Omental fat pad (tissue), 4 donors: ENCODE results near the gene HS6ST1. TPM values are rescaled to one million over a fixed set of nuclear protein-coding genes. Genes with fewer than 3 reads are reported as not detected.

Experiments
- ATAC-seq: fragments of 150-250 bp; one replicate; pipeline ENCODE4 v1.9.1; 2016; ENCODE audit warnings: mild to moderate bottlenecking, moderate library complexity; ENCODE audit not compliant: low FRiP score
- DNase-seq: peaks from one replicate; pipeline ENCODE4 v3.0.0-alpha.2; 2019; ENCODE audit warnings: low spot score
- CTCF ChIP-seq, 3 donors: fragments of 450-650 bp; IDR thresholded peaks; one replicate each; pipeline ENCODE4 v1.5.1; 2016 to 2017; ENCODE audit warnings: antibody characterized with exemption in 3 of 3, mild to moderate bottlenecking in 3 of 3, moderate library complexity in 2 of 3
- total RNA-seq, 4 donors: library from RNA; depleted of rRNA; stranded (reverse); fragments of >200 nt; gene quantifications; one replicate each; pipeline ENCODE4 v1.1.0, GENCODE V29; 2016

Gene HS6ST1
- total RNA-seq, 4 donors from 2014 or later = 17.8 to 28.9 (median 24.3) TPM

GRCh38 chr2:128362889-128363228, 44.2 kb upstream of the HS6ST1 start:
- no peak for DNase-seq
- no peak for ATAC-seq
- no peak for TF ChIP-seq CTCF (IDR thresholded peaks at IDR 0.05)

DNA sequence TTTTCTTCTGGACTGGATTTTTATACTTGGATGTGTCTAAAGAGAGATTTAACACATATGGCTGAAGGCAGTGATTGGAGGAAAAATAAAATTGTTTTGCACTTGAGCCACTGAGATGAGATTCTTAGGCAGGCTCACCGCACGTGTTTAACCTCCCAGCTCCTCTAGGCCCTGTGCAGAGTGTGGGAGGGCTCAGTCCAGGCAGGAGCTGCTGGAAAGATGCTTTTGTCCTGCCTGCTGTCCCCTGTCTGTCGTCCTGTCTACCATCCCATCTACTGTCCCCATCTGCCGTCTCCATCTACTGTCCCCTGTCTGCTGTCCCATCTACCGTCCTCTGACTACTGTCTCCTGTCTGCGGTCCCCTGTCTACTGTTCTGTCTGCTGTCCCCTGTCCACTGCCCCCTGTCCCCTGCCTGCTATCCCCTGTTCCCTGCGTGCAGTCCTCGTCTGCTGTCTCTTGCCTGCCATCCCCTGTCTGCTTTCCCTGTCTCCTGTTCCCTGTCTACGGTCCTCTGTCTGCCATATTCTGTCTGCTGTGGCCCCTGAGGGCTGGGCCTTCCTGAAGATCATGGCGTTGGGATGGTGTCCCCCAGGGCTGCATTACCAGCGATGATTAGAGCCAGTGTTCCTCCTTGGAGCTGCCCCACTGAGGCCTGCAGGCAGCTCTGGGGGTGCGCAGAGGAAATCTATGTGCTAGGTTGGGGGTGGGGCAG, 43.7 kb upstream of the HS6ST1 start:
- TF ChIP-seq CTCF (IDR thresholded peaks at IDR 0.05) = no peak
- no peak for ATAC-seq
- DNase-seq = no peak

- ATAC-seq = no peak
- TF ChIP-seq CTCF (IDR thresholded peaks at IDR 0.05) = no peak
- no peak for DNase-seq
Observed at GRCh38 chr2:128361376-128362131, 42.9 kb upstream of the HS6ST1 start.

GRCh38 chr2:128360711-128361110, 42.0 kb upstream of the HS6ST1 start:
- no peak for ATAC-seq
- DNase-seq = no peak
- no peak for TF ChIP-seq CTCF (IDR thresholded peaks at IDR 0.05)

DNA sequence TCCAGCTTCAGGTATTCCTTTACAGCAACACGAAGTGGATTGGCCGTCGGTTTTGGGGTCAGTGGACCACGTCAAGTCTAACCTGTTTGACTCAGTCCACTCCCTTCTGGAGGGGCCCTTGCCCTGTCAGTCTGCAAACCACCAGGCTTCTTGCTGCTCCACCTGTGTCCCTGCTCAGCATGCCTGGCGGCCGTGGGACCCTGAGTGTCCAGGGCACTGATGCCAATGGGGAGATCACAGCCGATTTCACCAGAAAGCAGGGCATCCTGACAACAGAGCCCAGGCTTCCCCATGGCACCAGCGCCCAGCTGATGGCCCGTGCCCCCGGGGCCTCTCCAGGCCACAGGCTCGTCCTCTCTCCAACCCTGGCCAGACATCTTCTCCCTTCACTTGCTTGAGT, 41.2 kb upstream of the HS6ST1 start:
- no peak for ATAC-seq
- no peak for DNase-seq
- TF ChIP-seq CTCF (IDR thresholded peaks at IDR 0.05) = no peak

- ATAC-seq (no peak), DNase-seq (no peak)
- no peak for TF ChIP-seq CTCF (IDR thresholded peaks at IDR 0.05)
Observed at GRCh38 chr2:128358941-128359731, 40.5 kb upstream of the HS6ST1 start.
